Activated effector memory CD4-positive, alpha-beta T cell treated with anti-CD3 and anti-CD28 coated beads, Interleukin-2, amount 50 U/mL, for 16 hours (primary cell): ENCODE data around the gene DGKG.

ENCODE experiments used
- DNase-seq: peaks from one replicate; pipeline ENCODE4 v3.0.0-alpha.2; 2020

The DGKG gene

GRCh38 chr3:186132487-186132886 lies 229.5 kb downstream of the DGKG start:
- DNase-seq, result no peak

GRCh38 chr3:186129206-186129605 lies 232.8 kb downstream of the DGKG start:
- DNase-seq, result no peak

- DNase-seq, result no peak
Observed at GRCh38 chr3:186128158-186128557, 233.9 kb downstream of the DGKG start.

- no peak for DNase-seq
Observed at GRCh38 chr3:186127463-186127862, 234.6 kb downstream of the DGKG start.

- no peak for DNase-seq
Observed at GRCh38 chr3:186125118-186125517, 236.9 kb downstream of the DGKG start.

- DNase-seq, result no peak
Observed at GRCh38 chr3:186124592-186124991, 237.4 kb downstream of the DGKG start.

- no peak for DNase-seq
Observed at GRCh38 chr3:186123012-186123411, 239.0 kb downstream of the DGKG start.

GRCh38 chr3:186121968-186122367 lies 240.1 kb downstream of the DGKG start:
- no peak for DNase-seq

GRCh38 chr3:186121278-186121677 lies 240.8 kb downstream of the DGKG start:
- DNase-seq, result no peak

GRCh38 chr3:186119499-186119898 lies 242.5 kb downstream of the DGKG start:
- DNase-seq, result no peak

- DNase-seq, result no peak
Observed at GRCh38 chr3:186118692-186119091, 243.3 kb downstream of the DGKG start.

- DNase-seq, result no peak
Observed at GRCh38 chr3:186117521-186118134, 244.4 kb downstream of the DGKG start.

GRCh38 chr3:186115239-186115996 lies 246.6 kb downstream of the DGKG start:
- no peak for DNase-seq

GRCh38 chr3:186110975-186111974 lies 250.8 kb downstream of the DGKG start:
- no peak for DNase-seq

GRCh38 chr3:186109897-186110803 lies 251.9 kb downstream of the DGKG start:
- no peak for DNase-seq

- peak; percentile 96 for DNase-seq
Observed at GRCh38 chr3:186108941-186109865, 252.8 kb downstream of the DGKG start, which contains the start of gene ETV5. Gene ETV5, minus strand, starts transcription at chr3:186109089. Its CDS starts 3,221 bp downstream, at chr3:186105868.

GRCh38 chr3:186108106-186108940 lies 253.7 kb downstream of the DGKG start:
- peak; percentile 65 for DNase-seq

GRCh38 chr3:186107215-186108105 lies 254.6 kb downstream of the DGKG start:
- DNase-seq, result peak; percentile 77

- DNase-seq, result no peak
Observed at GRCh38 chr3:186105543-186105942, 256.5 kb downstream of the DGKG start.
